Activated T-cell treated with anti-CD3 and anti-CD28 coated beads, Interleukin-2, amount 50 U/mL, for 48 hours (primary cell): ENCODE results near the gene SFMBT1.
"Not testable (repeated sequence)": the region's sequence is repeated elsewhere in the genome, so short reads cannot be mapped to it uniquely, and the experiment has no call there.

Source experiments
- DNase-seq, 2 experiments: peaks; one replicate each; pipeline ENCODE4 v3.0.0-alpha.2; 2020

SFMBT1 gene

GRCh38 chr3:53073553-53074365 lies 27.9 kb upstream of the SFMBT1 start:
- DNase-seq = no peak

- peak; percentile 92 to 93 for DNase-seq
These were observed 27.0 kb upstream of the SFMBT1 start for GRCh38 chr3:53072653-53073552.

GRCh38 chr3:53071882-53072431 lies 26.1 kb upstream of the SFMBT1 start:
- no peak for DNase-seq

- DNase-seq = no peak
These were observed 23.7 kb upstream of the SFMBT1 start for GRCh38 chr3:53069422-53070068.

- DNase-seq = no peak
These were observed 22.3 kb upstream of the SFMBT1 start for GRCh38 chr3:53068176-53068575.

- no peak for DNase-seq
These were observed 21.7 kb upstream of the SFMBT1 start for GRCh38 chr3:53067567-53067966.

- DNase-seq = no peak
These were observed 20.1 kb upstream of the SFMBT1 start for GRCh38 chr3:53065841-53066480.

- peak in 1 of 2 experiments; percentile 11 for DNase-seq
These were observed 17.0 kb upstream of the SFMBT1 start for GRCh38 chr3:53062905-53063304.

GRCh38 chr3:53056442-53056841 lies 10.6 kb upstream of the SFMBT1 start:
- no peak for DNase-seq

GRCh38 chr3:53054233-53054632 lies 8.4 kb upstream of the SFMBT1 start:
- not testable (repeated sequence) for DNase-seq

GRCh38 chr3:53051929-53052328 lies 6.1 kb upstream of the SFMBT1 start:
- no peak for DNase-seq

GRCh38 chr3:53049987-53050386 lies 4.1 kb upstream of the SFMBT1 start:
- no peak for DNase-seq

GRCh38 chr3:53046171-53047170 lies 598 bp upstream of the SFMBT1 start:
- peak; percentile 78 to 81 for DNase-seq

GRCh38 chr3:53044711-53045517 lies 959 bp downstream of the SFMBT1 start:
- peak; percentile 64 to 68 for DNase-seq

GRCh38 chr3:53044371-53044710 lies 1.5 kb downstream of the SFMBT1 start:
- no peak for DNase-seq

GRCh38 chr3:53043738-53044137 lies 2.1 kb downstream of the SFMBT1 start:
- no peak for DNase-seq

- no peak for DNase-seq
These were observed 3.2 kb downstream of the SFMBT1 start for GRCh38 chr3:53042651-53043050.

GRCh38 chr3:53040351-53040820 lies 5.5 kb downstream of the SFMBT1 start:
- no peak for DNase-seq

GRCh38 chr3:53039376-53039752 lies 6.5 kb downstream of the SFMBT1 start:
- DNase-seq = no peak

- DNase-seq = no peak
These were observed 7.0 kb downstream of the SFMBT1 start for GRCh38 chr3:53038679-53039375.
